AG09309 (cell line): ENCODE data around the gene HRNR.
"Not testable (repeated sequence)": the region's sequence is repeated elsewhere in the genome, so short reads cannot be mapped to it uniquely, and the experiment has no call there.

ENCODE experiments used
- DNase-seq: peaks from one replicate; pipeline ENCODE4 v3.0.0-alpha.2; 2010; ENCODE audit warnings: low read depth
- H3K4me3 ChIP-seq: 2 replicates; pipeline ENCODE4 v1.5.1; 2011; ENCODE audit warnings: mild to moderate bottlenecking, low read depth, low read length, moderate library complexity; ENCODE audit not compliant: control insufficient read depth
- TF ChIP-seq, protein P1 (sequence below): IDR thresholded peaks from 2 replicates; pipeline ENCODE4 v1.5.1; 2011; ENCODE audit warnings: mild to moderate bottlenecking, low read depth, low read length, inconsistent platforms; ENCODE audit not compliant: insufficient read depth, control insufficient read depth; ENCODE audit errors: missing control alignments

Gene HRNR

DNA sequence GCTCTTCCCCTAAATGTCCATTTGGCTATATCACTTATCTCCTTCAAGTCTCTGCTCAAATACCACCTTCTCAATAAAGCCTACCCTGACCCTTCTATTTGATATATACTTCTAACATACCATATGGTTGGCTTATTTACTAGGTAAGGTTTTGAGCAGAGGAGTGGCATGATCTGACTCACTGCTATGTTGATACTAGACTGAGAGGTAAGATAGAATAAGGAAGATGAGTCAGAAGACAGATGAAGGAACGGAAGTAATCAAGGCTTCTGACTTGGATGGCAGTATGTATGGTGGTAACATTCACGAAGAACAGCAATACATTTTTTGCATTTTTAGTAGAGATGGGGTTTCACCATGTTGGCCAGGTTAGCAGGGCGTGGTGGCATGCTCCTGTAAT, 4.8 kb upstream of the HRNR start:
- DNase-seq = no peak
- no peak overlapping the region for H3K4me3 ChIP-seq
- TF ChIP-seq, protein P1, sequence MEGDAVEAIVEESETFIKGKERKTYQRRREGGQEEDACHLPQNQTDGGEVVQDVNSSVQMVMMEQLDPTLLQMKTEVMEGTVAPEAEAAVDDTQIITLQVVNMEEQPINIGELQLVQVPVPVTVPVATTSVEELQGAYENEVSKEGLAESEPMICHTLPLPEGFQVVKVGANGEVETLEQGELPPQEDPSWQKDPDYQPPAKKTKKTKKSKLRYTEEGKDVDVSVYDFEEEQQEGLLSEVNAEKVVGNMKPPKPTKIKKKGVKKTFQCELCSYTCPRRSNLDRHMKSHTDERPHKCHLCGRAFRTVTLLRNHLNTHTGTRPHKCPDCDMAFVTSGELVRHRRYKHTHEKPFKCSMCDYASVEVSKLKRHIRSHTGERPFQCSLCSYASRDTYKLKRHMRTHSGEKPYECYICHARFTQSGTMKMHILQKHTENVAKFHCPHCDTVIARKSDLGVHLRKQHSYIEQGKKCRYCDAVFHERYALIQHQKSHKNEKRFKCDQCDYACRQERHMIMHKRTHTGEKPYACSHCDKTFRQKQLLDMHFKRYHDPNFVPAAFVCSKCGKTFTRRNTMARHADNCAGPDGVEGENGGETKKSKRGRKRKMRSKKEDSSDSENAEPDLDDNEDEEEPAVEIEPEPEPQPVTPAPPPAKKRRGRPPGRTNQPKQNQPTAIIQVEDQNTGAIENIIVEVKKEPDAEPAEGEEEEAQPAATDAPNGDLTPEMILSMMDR = no peak

DNA sequence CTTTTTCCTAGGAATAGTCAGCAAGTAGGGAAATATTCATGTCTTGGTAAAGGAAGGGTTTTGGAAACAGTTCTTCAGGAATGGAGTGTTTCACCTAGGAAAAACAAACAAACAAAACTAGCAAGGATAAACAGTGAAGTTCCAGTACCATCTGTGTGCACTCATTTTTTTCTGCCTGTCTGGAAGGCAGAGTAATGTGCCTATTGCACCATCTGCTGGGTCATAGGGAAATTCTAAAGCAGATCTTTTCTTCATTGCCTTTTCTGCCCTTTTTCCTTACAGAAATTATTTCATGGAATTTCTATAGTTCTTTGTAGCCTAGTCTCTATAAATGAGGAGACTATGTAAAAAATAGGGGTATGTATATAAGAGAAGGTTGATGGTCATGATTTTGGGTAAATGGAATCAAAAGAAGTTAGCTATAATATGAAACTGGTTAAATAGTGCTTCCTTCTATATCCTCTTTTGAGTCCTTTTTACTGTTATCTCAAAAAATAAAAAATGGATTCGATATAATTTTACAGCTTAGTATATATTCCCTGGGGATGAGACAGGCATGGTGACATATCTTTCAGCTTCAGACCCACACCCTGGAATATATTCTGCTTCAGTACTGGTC, 3.4 kb upstream of the HRNR start:
- peak; percentile 3 for DNase-seq
- TF ChIP-seq, protein P1 = peak; percentile 30
- H3K4me3 ChIP-seq = no peak overlapping the region

DNA sequence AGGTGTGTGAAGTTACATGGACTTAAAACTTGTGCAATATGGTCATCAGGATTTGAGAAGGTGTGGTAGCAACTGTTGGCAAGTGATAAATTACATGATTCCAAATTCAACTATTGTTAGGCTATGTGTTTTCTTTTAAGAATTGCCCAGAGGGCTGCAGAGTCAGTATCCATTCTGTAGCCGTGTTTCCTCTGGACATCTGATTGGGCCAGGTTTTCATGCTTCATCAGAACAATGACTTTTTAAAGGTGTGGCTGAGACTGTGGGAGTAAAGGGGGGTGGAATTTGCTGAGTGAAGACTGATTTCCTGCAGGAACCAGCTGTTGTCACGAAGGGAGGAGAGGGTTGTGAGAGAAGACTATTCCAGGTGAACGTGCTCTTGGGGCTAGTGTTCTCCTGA, 1.7 kb upstream of the HRNR start:
- no peak overlapping the region for H3K4me3 ChIP-seq
- no peak for DNase-seq

DNA sequence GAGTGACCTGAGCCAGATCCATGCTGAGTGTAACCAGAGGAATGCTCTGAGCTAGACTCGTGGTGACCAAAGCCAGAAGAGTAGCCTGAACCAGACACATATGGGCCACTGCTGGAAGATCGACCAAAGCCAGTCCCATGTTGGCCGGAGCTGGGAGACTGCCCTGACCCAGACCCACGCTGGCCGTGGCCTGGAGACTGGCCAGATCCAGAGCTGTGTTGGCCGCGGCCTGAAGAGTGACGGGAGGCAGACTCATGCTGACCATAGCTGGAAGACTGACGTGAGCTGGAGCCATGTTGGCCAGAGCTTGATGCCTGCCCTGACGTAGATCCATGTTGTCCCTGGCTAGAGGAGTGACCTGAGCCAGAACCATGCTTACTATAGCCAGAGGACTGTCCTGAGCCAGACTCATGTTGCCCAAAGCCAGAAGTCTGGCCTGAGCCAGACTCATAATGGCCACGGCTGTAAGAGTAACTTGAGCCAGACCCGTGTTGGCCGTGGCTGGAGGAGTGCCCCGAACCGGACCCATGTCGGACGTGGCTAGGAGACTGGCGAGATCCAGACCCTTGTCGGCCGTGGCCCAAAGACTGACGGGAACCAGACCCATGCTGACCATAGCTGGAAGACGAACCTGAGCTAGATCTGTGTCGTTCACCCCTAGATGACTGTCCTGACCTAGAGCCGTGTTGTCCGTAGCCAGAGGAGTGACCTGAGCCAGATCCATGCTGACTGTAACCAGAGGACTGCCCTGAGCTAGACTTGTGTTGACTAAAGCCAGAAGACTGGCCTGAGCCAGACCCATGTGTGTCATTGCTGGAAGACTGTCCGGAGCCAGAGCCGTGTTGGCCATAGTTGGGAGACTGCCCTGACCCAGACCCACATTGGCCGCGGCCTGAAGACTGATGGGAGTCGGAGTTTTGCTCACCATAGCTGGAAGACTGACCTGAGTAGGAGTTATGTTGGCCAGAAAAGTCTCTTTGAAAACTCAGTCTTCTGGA, 3.5 kb downstream of the HRNR start:
- DNase-seq = no peak
- H3K4me3 ChIP-seq = no peak overlapping the region
- TF ChIP-seq, protein P1 = no peak

More for the DNA sequence above, 1.7 kb upstream of the HRNR start:
- TF ChIP-seq, protein P1 = no peak

DNA sequence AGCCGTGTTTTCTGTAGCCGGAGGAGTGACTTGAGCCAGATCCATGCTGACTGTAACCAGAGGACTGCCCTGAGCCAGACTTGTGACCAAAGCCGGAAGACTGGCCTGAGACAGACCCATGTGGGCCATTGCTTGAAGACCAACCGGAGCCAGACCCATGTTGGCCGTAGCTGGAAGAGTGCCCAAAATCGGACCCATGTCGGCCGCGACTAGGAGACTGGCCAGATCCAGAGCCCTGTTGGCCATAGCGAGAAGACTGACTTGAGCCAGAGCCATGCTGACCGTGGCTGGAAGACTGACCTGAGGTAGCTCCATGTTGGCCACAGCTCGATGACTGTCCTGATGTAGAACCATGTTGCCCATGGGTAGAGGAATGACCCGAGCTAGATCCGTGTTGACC, 4.6 kb downstream of the HRNR start:
- H3K4me3 ChIP-seq, DNase-seq: not testable (repeated sequence)

DNA sequence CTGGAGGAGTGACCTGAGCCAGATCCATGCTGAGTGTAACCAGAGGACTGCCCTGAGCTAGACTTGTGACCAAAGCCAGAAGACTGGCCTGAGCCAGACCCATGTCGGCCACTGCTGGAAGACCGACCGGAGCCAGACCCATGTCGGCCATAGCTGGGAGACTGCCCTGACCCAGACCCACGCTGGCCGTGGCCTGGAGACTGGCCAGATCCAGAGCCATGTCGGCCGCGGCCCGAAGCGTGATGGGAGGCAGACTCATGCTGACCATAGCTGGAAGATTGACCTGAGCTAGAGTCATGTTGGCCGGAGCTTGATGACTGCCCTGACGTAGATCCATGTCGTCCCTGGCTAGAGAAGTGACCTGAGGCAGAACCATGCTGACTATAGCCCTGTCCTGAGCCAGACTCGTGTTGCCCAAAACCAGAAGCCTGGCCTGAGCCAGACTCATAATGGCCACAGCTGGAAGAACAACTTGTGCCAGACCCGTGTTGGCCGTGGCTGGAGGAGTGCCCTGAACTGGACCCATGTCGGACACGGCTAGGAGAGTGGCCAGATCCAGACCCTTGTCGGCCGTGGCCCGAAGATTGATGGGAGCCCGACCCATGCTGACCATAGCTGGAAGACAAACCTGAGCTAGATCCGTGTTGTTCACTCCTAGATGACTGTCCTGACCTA, 5.1 kb downstream of the HRNR start:
- no peak for DNase-seq
- TF ChIP-seq, protein P1 = no peak
- H3K4me3 ChIP-seq = no peak overlapping the region

DNA sequence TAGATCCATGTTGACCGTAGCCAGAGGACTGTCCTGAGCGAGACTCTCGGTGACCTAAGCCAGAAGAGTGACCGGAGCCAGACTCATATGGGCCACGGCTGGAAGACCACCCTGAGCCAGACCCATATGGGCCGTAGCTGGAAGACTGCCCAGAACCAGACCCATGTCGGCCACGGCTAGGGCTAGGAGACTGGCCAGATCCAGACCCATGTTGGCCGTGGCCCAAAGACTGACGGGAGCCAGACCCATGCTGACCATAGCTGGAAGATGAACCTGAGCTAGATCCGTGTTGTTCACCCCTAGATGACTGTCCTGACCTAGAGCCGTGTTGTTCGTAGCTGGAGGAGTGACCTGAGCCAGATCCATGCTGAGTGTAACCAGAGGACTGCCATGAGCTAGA, 8.4 kb downstream of the HRNR start:
- not testable (repeated sequence) for H3K4me3 ChIP-seq, DNase-seq

DNA sequence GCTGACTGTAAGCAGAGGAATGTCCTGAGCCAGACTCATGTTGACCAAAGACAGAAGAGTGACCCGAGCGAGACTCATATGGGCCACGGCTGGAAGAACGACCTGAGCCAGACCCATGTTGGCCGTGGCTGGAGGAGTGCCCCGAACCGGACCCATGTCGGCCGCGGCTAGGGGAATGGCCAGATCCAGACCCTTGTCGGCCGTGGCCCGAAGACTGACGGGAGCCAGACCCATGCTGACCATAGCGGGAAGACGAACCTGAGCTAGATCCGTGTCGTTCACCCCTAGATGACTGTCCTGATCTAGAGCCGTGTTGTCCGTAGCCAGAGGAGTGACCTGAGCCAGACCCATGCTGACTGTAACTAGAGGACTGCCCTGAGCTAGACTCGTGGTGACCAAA, 9.1 kb downstream of the HRNR start:
- H3K4me3 ChIP-seq, DNase-seq: not testable (repeated sequence)
